Gastroesophageal sphincter (tissue), 4 donors: ENCODE data around the gene DYSF. TPM values are rescaled to one million over a fixed set of nuclear protein-coding genes. Genes with fewer than 3 reads are reported as not detected.

Experiments used
- ATAC-seq: fragments of 150-250 bp; one replicate; pipeline ENCODE4 v1.9.1; 2016; ENCODE audit warnings: mild to moderate bottlenecking, moderate library complexity
- H3K27ac ChIP-seq, 4 donors: fragments of 200-600 bp; sonication (generic) in 3 of 4; 1 replicate in 3 of 4; 2 replicates in 1 of 4; pipeline ENCODE4 v1.5.1; 2016 to 2019
- H3K27me3 ChIP-seq: fragments of 200-600 bp; sonication (generic); one replicate; pipeline ENCODE4 v1.5.1; 2019
- H3K36me3 ChIP-seq, 2 donors: fragments of 200-600 bp; sonication (generic); one replicate each; pipeline ENCODE4 v1.5.1; 2019; ENCODE audit warnings: control low read depth in 1 of 2
- H3K4me1 ChIP-seq, 3 donors: fragments of 200-600 bp; sonication (generic); 1 replicate in 2 of 3; 2 replicates in 1 of 3; pipeline ENCODE4 v1.5.1; 2016 to 2019; ENCODE audit warnings: control low read depth in 2 of 3
- H3K4me3 ChIP-seq, 2 donors: fragments of 200-600 bp; sonication (generic); one replicate each; pipeline ENCODE4 v1.5.1; 2019; ENCODE audit warnings: mild to moderate bottlenecking in 1 of 2, moderate library complexity in 1 of 2
- H3K9me3 ChIP-seq, 3 donors: fragments of 200-600 bp; sonication (generic); one replicate each; pipeline ENCODE4 v1.5.1; 2017 to 2019; ENCODE audit warnings: control low read depth in 2 of 3
- CTCF ChIP-seq, 4 experiments: fragments of 200-600 bp in 2 of 4; fragments of 450-650 bp in 2 of 4; sonication (generic) in 1 of 4; IDR thresholded peaks; one replicate each; pipeline ENCODE4 v1.5.1; 2017 to 2019; ENCODE audit warnings: antibody characterized with exemption in 4 of 4, mild to moderate bottlenecking in 2 of 4, moderate library complexity in 2 of 4
- EP300 ChIP-seq: sonication (generic); formaldehyde crosslinking; IDR thresholded peaks from one replicate; pipeline ENCODE4 v1.6.1; 2017; ENCODE audit warnings: antibody characterized with exemption, mild to moderate bottlenecking
- POLR2A ChIP-seq, 2 donors: fragments of 450-650 bp; IDR thresholded peaks; one replicate each; pipeline ENCODE4 v1.6.1; 2017; ENCODE audit warnings: antibody characterized with exemption in 2 of 2, mild to moderate bottlenecking in 2 of 2, moderate library complexity in 1 of 2
- POLR2AphosphoS5 ChIP-seq: sonication (generic); formaldehyde crosslinking; IDR thresholded peaks from one replicate; pipeline ENCODE4 v1.6.1; 2017; ENCODE audit warnings: antibody characterized with exemption
- WGBS, 2 donors: methylation state at CpG; one replicate each; pipeline ENCODE4 v1.1.5; 2018; ENCODE audit warnings: low coverage in 1 of 2; 5-methylcytosine and 5-hydroxymethylcytosine counted together
- total RNA-seq, 4 donors: library from RNA; depleted of rRNA; stranded (reverse); fragments of >200 nt; gene quantifications; one replicate each; pipeline ENCODE4 v1.1.0, GENCODE V29; 2016

Gene DYSF
- total RNA-seq, 4 donors from 2014 or later, result 11.0 to 50.1 (median 17.4) TPM

GRCh38 chr2:71460056-71460455 is 6.7 kb downstream of the DYSF start:
- no peak for ATAC-seq
- Histone ChIP-seq H3K4me1 (peaks cover 11 to 82% (median 24%) of the 10 kb centered on the region in 3 donors), H3K27ac (peak overlapping the region in 1 of 4 donors; percentile 31), H3K9me3 (no peaks in the 10 kb centered on the region), H3K4me3 (no peak overlapping the region), H3K27me3 (no peaks in the 10 kb centered on the region), H3K36me3 (no peaks in the 10 kb centered on the region)
- WGBS, 2 donors, result 80% methylated on average over 1 of the region's 6 CpGs; no CpG with 5 or more reads in 1 of the 2 donors
- TF ChIP-seq POLR2A (IDR thresholded peaks at IDR 0.05), result no peak
- no peak for TF ChIP-seq POLR2AphosphoS5
- TF ChIP-seq CTCF (IDR thresholded peaks at IDR 0.05), result no peak
- TF ChIP-seq EP300, result no peak

GRCh38 chr2:71460595-71461303 is 7.4 kb downstream of the DYSF start:
- ATAC-seq, result no peak
- 22 to 51% methylated on average over 3 to 7 of the region's 9 CpGs for WGBS, 2 donors

GRCh38 chr2:71461304-71461671 is 7.9 kb downstream of the DYSF start:
- Histone ChIP-seq H3K36me3 (no peaks in the 10 kb centered on the region), H3K4me1 (peaks cover 6 to 79% (median 17%) of the 10 kb centered on the region in 3 donors), H3K4me3 (no peak overlapping the region), H3K9me3 (no peaks in the 10 kb centered on the region), H3K27ac (no peak overlapping the region), H3K27me3 (peaks cover 7% of the 10 kb centered on the region)
- ATAC-seq, result no peak
- TF ChIP-seq POLR2AphosphoS5, result no peak
- no peak for TF ChIP-seq CTCF (IDR thresholded peaks at IDR 0.05)
- no peak for TF ChIP-seq EP300
- TF ChIP-seq POLR2A (IDR thresholded peaks at IDR 0.05), result no peak
- WGBS, 2 donors, result 43 to 49% methylated on average over 5 of the region's 5 CpGs

More at GRCh38 chr2:71460595-71461303, 7.4 kb downstream of the DYSF start:
- peak in 3 of 4 experiments; percentile 23 to 59 (median 35) for TF ChIP-seq CTCF (IDR thresholded peaks at IDR 0.05)
- no peak for TF ChIP-seq POLR2A (IDR thresholded peaks at IDR 0.05)
- Histone ChIP-seq H3K36me3 (no peaks in the 10 kb centered on the region), H3K9me3 (no peaks in the 10 kb centered on the region), H3K4me1 (peaks cover 8 to 79% (median 18%) of the 10 kb centered on the region in 3 donors), H3K27me3 (peaks cover 2% of the 10 kb centered on the region), H3K27ac (peak overlapping the region in 1 of 4 donors; percentile 31), H3K4me3 (no peak overlapping the region)

DNA sequence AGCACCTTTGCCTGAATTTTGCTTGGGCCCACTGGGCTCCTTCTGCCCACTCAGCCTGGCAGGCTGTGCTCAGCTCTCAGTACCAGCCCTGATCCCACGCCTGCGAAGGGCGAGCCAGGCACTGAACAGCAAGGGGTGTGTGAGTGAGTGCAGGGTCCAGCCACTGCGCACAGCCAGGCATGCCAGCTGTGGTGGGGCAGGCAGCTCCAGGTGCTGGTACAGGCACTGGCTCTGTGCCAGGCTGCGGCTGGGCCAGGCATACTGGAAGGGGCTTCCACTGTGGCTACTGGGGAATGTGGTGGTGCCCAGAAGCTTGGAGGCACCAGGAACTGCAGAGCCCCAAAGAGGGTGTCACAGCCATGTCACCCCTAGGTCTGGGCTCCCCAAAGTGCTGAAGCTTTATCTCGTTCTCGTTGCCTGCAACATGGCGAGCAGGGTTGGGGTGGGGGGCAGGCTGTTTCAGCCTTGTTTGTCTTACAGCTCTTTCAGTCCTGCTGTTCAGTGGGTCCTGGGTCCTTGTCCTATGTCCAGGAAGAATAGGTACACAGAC is 8.8 kb downstream of the DYSF start:
- Histone ChIP-seq H3K36me3 (no peaks in the 10 kb centered on the region), H3K4me1 (peaks cover 6 to 78% (median 12%) of the 10 kb centered on the region in 3 donors), H3K27ac (no peak overlapping the region), H3K4me3 (no peak overlapping the region), H3K27me3 (peaks cover 9% of the 10 kb centered on the region), H3K9me3 (no peaks in the 10 kb centered on the region)
- no peak for ATAC-seq
- TF ChIP-seq CTCF (IDR thresholded peaks at IDR 0.05) (no peak), EP300 (no peak), POLR2A (IDR thresholded peaks at IDR 0.05) (no peak), POLR2AphosphoS5 (no peak)
- WGBS, 2 donors, result 80 to 100% methylated on average over 1 to 4 of the region's 8 CpGs
